ENCODE data around the gene CARM1.
"Not testable (repeated sequence)": the region's sequence is repeated elsewhere in the genome, so short reads cannot be mapped to it uniquely, and the experiment has no call there.

The CARM1 gene

DNA sequence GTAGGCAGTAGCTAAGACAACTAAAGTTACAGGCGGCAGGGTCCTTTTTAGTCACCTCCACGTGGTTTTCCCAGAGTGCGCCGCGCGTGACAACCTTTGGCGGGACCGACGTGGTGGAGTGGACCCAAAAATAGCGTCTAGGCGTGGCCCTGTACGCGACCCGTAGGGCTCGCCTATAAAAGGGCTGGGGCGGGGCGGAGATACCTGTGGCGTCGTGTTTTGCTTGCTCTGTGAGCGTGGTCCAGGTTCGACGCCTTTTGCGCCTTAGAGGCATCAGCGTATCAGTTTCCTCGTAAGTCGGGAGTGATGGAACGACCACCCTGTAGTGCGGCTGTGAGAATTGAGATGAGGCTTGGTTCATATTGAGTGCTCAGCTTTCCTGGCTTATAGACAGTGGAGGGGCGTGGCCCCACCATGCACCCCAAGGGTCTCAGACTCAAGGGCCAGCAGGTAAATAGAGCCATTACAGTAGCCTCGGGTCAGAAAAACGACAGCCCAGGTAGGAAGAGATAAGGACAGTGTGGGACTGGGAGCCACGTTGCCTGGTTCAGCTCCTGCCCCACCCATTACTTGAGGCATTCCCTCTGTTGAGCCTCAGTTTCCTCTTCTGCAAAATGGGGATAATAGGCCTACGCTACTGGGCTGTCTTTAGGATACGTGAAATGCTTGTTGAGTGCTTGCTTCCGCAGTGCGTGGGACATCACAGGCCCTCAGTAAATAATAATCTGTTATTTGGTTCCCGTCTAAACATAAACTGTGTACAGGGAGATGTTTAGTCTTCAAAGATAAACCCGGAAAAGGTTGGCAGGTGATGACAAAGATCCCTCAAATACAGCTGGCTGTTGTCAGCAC is 34.6 kb upstream of the CARM1 start:
- DNase-seq (ENCODE audit: low read depth) = peak; percentile 98
- H3K4me3 ChIP-seq (ENCODE audit: low read depth, low read length) = peak overlapping the region; percentile 80
- TF ChIP-seq, protein P1, sequence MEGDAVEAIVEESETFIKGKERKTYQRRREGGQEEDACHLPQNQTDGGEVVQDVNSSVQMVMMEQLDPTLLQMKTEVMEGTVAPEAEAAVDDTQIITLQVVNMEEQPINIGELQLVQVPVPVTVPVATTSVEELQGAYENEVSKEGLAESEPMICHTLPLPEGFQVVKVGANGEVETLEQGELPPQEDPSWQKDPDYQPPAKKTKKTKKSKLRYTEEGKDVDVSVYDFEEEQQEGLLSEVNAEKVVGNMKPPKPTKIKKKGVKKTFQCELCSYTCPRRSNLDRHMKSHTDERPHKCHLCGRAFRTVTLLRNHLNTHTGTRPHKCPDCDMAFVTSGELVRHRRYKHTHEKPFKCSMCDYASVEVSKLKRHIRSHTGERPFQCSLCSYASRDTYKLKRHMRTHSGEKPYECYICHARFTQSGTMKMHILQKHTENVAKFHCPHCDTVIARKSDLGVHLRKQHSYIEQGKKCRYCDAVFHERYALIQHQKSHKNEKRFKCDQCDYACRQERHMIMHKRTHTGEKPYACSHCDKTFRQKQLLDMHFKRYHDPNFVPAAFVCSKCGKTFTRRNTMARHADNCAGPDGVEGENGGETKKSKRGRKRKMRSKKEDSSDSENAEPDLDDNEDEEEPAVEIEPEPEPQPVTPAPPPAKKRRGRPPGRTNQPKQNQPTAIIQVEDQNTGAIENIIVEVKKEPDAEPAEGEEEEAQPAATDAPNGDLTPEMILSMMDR (IDR thresholded peaks at IDR 0.05; ENCODE audit: insufficient read depth, low read depth, low read length, missing control alignments) = no peak

GRCh38 chr19:10837649-10838048 is 33.7 kb upstream of the CARM1 start:
- H3K4me3 ChIP-seq (ENCODE audit: low read depth, low read length); DNase-seq (ENCODE audit: low read depth): not testable (repeated sequence)

DNA sequence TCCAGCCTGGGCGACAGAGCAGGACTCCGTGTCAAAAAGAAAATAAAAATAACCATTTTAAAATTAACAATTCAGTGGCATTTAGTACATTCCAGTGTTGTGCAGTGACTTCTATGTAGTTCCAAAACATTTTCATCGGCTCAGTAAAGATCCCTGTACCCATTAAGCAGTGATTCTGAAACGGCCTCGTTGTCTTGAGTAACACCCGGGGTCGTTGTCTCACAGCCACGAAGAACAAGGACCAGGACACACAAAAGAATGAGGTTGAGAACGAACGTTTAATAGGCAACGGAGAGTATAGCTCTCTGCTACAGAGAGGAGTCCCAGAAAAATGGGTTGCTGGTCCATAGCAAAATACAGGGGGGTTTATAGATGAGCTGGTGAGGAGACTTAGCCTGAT is 33.0 kb upstream of the CARM1 start:
- no peak overlapping the region for H3K4me3 ChIP-seq (ENCODE audit: low read depth, low read length)
- TF ChIP-seq, protein P1 (IDR thresholded peaks at IDR 0.05; ENCODE audit: insufficient read depth, low read depth, low read length, missing control alignments) = no peak

DNA sequence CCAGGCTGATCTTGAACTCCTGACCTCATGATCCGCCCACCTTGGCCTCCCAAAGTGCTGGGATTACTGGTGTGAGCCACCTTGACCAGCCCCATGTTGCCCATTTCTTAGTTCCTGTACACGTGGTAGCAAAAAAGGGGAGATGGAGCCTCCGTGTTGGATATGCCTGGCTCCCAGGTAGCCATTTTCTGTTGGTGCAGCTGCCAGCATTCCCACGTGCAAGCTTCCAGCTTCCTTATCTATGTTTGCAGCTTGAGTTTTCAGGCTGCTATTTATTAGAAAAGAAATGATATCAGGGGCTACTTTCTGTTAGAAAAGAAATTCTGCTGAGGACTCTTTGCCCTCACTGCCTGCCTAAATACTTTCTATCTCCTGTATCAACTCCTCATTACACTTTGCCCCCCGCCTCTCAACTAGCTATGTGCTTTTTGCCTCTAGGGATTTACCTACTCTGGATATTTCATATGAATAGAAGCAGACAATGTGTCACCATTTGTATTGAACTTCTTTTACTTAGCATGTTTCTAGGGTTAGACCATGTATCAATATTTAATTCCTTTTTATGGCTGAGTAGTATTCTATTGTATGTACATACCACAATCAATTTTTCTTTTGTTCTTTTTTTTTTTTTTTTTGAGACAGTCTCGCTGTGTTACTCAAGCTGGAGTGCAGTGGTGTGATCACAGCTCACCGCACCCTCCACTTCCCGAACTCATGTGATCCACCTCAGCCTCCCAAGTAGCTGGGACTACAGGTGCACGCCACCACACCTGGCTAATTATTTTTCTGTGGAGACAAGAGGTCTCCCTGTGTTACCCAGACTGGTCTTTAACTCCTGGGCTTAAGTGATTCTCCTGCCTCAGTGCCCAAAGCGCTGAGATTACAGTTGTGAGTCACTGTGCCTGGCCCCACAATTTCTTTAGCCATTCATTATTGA is 32.0 kb upstream of the CARM1 start:
- H3K4me3 ChIP-seq (ENCODE audit: low read depth, low read length) = no peak overlapping the region
- no peak for DNase-seq (ENCODE audit: low read depth)
- TF ChIP-seq, protein P1 (IDR thresholded peaks at IDR 0.05; ENCODE audit: insufficient read depth, low read depth, low read length, missing control alignments) = no peak

More for the DNA sequence above, 33.0 kb upstream of the CARM1 start:
- DNase-seq (ENCODE audit: low read depth) = no peak

- DNase-seq (ENCODE audit: low read depth) = no peak
- no peak overlapping the region for H3K4me3 ChIP-seq (ENCODE audit: low read depth, low read length)
- TF ChIP-seq, protein P1 (IDR thresholded peaks at IDR 0.05; ENCODE audit: insufficient read depth, low read depth, low read length, missing control alignments) = no peak
Measured at GRCh38 chr19:10842788-10843187, 28.6 kb upstream of the CARM1 start.

GRCh38 chr19:10846500-10847202 is 24.7 kb upstream of the CARM1 start:
- no peak for DNase-seq (ENCODE audit: low read depth)
- H3K4me3 ChIP-seq (ENCODE audit: low read depth, low read length) = no peak overlapping the region
- TF ChIP-seq, protein P1 (IDR thresholded peaks at IDR 0.05; ENCODE audit: insufficient read depth, low read depth, low read length, missing control alignments) = no peak

Data from GM12865 (cell line).